NCI-H510A treated with DMSO at 0.1 percent for 48 hours (cell line): Measurements from ENCODE around the gene GLCCI1.
"Not testable (repeated sequence)": the region's sequence is repeated elsewhere in the genome, so short reads cannot be mapped to it uniquely, and the experiment has no call there.

Source experiments
- DNase-seq: peaks from one replicate; lab custom pipeline; 2025; lab: John Stamatoyannopoulos, UW

GLCCI1 gene

DNA sequence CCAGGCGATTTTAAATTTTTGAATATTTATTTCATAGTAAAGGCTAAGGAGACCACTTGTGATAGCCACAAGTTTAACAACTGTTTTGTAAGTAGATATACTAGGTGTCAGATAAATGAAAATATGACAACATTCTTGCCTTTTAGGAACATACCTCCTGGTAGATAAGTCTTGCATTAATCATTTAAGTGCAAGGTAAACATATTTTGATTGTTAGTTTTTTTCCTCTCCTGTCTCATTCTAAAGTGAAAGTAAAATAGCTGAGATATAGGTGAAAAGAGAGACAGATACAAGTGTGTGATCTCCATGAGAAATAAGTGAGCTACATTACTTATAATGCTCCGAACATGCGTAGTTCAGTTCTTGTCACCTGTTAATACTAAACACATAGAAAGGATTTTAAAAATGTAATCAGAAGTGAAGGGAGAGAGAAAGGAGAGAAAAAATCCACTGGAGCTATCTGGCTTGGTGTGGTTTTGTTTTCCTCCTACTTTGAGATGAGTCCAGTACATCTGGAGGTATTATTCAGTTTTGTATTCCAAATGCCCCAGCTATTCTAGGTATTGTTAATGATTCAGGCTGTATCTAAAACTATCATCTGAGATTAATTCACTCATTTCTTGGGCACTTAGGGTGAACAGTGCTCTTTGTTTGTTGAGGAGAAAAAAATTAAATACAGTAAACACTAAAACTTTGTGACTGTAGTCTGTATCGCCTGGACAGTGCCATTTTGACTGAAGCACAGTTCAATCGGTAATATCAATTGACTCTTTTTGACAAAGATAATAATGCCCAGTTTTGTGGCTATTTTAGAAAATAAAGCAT, 21.2 kb downstream of the GLCCI1 start:
- no peak for DNase-seq

DNA sequence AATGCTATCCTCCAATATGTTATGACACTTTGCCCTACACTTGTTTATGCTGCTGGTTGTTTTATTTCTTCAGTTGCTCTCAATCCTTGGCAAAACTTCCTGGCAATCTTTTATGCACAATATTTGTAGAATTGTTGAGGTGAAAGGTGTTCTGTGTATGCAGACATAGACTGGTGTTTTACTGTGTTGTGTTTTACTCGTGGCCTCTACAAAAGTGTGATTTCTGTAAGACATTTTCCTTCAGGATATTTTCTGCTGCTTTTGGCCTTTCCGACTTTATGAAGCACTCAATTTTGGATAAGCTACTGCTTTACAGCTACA, 21.8 kb downstream of the GLCCI1 start:
- DNase-seq = no peak

DNA sequence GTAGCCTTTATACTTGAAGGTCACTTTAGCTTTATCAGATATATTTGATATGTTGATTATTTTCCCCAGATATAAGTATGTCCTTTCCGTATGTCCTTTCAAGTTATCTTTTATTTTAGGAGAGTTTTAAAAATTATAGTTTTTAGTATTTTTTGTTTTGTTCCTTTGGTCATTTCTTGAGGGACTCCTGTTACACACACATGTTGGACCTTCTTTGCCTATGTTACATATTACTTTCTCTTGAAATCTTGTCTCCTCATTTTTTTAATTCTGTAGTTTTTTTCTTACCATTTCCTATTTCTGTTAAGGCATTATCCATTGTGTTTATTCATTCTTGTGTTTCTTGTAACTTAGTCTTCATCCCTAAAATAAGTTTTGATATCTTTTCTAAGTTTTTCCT, 23.9 kb downstream of the GLCCI1 start:
- no peak for DNase-seq

DNA sequence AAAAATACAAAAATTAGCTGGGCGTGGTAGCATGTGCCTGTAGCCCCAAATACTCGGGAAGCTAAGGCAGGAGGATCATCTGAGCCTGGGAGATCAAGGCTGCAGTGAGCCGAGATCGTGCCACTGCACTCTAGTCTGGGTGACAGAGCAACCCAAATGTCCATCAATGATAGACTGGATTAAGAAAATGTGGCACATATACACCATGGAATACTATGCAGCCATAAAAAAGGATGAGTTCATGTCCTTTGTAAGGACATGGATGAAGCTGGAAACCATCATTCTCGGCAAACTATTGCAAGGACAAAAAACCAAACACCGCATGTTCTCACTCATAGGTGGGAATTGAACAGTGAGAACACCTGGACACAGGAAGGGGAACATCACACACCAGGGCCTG, 26.8 kb downstream of the GLCCI1 start:
- DNase-seq = not testable (repeated sequence)

DNA sequence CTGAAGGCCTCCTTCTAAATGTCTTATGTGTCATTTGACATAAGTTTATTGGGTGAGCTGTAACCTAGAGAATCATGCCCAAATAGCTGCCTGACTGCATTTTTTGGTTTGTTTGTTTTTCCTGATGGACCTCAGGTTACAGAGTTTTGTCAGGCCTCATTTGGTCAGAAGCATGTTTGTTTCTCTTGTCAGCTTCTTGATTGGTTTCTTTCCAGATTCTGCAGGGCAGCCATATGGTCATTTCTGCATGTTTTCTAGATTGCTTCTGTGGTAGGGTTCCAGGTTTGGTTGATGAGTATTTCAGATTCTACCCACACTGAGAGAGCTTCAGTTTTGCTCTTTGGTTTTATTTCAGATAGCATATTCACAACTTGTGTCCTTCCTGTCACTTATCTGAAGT, 28.0 kb downstream of the GLCCI1 start:
- DNase-seq = peak; percentile 12

DNA sequence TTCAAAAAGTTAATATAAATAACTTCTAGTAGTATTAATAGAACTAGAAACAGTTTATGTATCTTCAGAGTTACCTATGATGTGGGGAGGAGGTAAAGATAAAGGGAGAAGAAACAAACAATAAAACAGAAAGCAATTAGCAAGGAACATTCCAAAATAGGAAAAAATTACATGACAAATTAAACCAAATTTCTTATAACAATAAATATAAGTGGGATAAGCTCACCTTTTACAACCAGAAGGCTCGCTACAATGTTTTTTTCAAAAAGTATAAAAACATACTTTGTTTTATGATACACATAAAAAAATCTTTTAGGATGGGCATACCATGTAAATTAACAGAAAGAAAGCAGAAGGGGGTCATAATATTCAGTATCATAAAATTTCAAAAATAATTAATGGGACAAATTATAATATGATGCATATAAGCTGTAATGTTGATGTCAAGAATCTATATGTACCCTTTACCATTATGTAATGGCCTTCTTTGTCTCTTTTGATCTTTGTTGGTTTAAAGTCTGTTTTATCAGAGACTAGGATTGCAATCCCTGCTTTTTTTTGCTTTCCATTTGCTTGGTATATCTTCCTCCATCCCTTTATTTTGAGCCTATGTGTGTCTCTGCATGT, 31.8 kb downstream of the GLCCI1 start:
- DNase-seq = no peak

DNA sequence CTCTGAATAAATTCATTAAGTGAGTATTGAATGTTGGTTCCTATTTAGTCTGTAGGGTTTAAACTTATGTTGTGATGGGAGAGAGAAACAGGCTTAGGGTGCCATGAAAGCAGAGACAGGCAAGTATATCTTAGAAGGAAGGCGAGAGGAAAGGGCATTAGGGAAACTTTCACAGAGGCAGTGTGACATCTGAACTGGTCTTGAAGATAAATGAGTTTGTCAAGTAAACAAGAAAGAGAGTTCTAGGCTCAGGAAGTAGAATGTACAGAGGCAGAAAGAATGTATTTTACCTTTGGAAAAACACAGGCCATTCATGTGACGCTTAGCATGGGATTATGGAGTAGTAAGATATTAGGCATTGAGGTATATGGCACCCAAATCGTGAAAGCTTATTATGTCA, 34.5 kb downstream of the GLCCI1 start:
- no peak for DNase-seq

DNA sequence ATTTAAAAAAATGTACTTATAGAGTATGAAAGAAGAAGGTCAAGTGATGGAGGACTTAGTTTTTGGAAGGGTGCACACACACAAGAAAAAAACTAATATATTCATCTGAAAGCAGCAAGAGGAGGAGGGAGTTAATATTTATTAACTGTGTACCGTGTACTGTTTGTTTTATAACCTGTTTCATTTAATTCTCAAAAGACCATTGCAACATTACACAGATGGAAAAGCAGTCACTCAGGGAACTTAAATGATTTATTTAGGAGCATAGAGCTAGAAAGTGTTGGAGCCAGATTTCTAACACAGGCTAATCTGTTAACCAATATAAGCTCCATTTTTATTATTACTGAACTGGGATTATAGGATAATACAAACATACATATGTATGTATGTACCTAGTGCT, 36.7 kb downstream of the GLCCI1 start:
- no peak for DNase-seq

DNA sequence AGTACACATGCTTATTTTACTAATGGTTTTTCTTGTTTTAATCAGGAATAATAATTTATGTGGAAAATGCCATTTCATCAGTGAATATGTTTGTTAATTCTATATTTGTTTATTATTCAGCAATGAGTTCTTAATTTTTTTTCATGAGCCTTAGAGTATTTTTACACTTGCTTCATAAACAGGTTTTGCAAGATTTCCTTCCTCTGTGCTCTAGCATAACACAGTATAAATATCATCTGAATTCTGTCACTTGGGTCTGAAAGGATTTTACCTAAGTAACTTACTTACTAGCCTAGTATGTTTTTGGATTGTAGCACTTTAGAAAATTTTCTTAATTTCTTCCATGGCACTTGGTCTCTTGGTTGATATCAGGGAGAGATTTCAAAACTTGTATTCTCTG, 45.8 kb downstream of the GLCCI1 start:
- no peak for DNase-seq

DNA sequence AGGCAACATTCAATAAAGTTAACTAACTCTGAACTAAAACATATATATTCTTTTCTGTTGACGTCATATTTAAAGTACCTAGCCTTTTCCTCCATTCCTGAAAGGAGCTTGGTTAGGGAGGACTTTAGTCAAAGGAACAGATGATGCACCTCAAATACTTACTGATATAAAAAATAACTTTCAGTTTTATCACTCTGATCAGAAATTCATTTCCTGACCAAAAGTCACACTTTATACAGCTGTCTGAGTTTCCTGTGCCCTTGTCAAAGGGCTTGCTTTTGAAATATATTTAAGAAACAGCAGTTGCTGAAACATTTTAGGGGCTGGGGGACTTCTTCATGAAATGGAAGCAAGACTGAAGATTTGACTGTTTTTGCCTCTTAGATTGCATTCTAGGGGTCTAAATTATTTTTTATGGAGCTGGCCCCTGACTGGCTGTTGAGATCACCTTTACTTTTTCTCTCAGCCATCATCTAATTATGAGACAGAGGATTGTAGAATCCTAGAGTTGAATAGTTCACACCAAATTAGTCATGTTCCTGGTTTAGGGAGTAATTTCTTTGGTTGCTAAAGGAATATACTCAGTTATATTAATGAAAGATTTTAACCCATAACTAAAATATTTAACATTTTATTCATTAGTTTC, 46.6 kb downstream of the GLCCI1 start:
- DNase-seq = no peak

DNA sequence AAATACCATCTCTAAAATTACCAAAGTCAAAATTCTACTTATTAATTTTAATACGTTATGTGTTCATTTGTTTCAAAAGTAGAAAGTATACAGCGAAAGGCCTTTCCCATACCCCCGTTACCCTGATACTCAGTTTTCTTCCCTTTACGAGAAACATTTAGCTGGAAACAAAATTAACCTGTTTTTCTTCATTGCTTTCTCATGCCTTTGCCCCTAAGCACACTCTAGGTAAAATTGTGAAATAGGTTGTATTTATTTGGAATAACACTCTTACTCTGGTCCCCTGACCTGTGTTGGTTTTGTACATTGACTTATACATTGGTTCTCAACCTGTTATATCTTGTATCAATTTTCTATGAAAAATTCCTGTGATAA, 47.1 kb downstream of the GLCCI1 start:
- DNase-seq = no peak

DNA sequence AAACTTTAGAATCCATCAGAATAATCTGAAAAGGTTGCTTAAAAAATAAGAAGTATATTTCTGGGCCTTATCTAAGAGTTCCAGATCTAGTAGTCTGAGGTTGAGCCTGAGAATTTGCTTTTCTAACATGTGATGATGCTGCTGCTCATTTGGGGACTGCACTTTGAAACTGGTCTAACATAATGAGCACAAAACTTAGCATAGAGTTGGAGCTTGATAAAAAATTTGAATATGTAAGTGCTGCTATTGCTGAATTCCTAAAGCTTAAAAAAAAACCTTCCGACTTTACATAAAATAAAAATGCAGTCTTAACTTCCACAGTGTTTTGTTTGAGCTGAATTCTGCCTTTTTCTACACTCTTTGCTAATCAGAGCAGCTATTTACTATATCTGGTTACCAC, 48.8 kb downstream of the GLCCI1 start:
- DNase-seq = no peak

DNA sequence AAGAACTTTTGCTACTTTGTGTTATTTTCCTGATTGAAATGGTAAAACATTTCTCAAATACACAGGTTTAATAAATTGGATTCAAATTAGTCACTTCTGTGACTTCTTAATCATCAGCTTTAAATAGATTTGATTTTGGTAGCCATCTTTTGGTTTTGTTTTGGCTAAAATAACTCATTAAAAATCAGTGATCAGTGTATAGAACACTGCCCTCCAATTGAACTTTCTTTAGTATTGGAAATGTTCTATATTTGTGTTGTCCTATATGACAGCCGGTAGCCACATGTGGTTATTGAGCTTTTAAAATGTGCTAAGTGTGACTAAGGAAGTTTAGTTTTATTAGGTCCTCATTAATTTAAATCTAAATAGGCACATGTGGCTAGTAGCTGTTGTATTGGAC, 50.4 kb downstream of the GLCCI1 start:
- DNase-seq = no peak

DNA sequence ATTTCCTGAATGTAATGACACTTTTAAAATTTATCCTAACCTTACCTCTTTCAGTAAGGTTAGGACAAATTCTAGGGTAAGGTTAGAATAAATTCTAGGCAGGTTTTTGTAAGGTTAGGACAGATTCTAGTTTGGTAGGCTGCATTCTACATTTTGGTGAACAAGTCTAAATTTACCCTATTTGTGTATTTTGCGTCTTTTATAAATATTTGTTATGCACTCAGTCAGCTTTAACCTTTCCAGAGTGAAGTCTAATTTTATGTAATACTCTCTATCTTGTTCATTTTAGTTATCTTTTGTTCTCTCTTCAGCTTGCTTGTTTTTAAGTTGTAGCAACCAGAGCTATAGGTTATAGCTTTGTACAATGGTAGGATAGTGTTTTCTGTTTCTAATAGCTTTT, 54.0 kb downstream of the GLCCI1 start:
- no peak for DNase-seq

DNA sequence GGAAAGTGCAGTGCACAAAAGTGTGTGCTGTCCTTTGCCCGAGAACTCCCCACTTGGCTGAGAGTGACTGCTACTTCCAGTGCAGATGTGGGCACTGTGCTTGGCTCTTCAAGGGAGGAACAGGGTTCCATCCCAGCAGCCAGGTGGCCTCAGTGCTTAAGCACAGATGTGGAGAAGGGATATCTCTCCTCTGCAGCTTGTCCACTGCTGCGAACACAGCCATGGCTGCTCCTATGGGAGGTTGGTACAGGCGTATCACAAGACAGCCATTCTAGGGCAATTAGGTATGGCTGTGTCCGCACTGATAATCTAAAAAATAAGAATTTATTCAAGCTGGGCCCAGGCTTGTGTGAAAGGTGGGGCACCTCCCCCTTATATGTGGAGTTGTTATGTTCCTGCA, 66.6 kb downstream of the GLCCI1 start:
- no peak for DNase-seq

DNA sequence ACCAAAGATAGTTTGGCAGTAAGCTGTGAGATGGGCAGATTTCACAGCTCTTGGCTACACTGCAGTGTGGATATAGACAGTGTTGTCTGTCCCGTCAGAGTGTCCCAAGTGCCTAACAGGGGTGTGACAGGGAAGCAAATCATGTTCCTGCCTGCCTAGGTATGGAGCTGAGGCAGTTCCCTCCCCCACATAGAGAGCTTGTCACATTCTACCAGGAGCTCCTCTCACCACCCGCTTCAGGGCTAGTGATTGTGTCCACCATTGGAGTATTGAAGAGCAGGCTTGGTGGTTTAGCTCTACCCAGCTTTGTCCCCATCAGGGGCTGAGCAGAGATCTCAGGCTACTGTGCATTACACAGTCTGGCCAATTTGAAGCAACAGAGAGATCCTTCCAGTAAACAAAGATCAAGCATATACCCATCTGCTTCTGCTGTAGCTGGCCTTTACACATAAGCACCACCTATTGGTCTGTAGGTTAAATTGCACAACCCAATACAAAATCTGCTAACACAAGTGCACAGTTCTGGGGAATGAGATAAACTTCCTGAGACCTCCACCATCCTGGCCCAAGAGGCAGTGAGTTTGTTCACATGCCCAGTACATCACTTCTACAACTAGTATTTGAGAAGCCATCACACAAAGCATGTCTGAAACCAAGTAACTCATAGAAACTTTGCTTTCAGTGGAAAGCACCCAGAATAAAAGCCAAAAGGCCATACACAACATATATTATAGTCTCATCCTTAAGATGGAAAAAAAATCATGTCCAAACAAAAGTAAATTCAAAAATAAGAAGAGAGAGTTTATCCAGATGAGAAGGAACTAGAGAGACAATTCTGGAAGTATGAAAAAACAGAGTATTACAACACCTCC, 67.3 kb downstream of the GLCCI1 start:
- DNase-seq = peak; percentile 22

DNA sequence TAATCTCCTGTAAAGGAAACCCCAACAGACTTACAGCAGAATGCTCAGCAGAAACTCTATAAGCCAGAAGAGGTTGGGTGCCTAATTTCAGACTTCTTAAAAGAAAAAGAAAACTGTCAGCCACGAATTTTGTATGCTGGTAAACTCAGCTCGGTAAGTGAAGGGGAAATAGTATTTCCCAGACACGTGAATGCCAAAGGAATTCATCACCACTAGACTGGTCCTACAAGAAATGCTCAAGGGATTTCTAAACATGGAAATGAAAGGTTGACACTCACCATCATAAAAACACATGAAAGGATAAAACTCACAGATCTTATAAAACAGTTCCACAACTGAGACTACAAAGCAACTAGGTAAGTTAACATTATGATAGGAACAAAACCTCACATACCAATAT, 68.6 kb downstream of the GLCCI1 start:
- no peak for DNase-seq

DNA sequence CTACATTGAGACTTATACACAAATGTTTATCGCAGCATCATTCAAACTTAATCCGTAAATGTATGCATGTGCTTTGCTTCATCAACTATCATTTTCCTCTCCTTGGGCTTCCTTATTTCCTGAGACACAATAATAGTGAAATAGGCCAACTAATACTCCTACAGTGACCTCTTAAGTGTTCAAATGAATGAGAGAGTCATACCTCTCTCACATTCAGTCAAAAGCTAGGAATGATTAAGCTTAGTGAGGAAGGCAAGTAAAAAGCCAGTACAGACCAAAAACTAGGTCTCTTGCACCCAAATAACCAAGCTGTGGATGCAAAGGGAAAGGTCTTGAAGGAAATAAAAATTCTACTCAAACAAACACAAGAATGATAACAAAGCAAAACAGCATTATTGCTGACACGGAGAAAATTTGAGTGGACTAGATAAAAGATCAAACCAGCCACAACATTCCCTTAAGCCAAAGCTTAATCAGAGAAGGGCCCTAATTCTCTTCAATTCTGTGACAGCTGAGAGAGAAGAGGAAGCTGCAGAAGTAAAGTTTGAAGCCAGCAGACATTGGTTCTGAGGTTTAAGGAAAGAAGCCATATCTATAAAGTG, 72.3 kb downstream of the GLCCI1 start:
- no peak for DNase-seq

DNA sequence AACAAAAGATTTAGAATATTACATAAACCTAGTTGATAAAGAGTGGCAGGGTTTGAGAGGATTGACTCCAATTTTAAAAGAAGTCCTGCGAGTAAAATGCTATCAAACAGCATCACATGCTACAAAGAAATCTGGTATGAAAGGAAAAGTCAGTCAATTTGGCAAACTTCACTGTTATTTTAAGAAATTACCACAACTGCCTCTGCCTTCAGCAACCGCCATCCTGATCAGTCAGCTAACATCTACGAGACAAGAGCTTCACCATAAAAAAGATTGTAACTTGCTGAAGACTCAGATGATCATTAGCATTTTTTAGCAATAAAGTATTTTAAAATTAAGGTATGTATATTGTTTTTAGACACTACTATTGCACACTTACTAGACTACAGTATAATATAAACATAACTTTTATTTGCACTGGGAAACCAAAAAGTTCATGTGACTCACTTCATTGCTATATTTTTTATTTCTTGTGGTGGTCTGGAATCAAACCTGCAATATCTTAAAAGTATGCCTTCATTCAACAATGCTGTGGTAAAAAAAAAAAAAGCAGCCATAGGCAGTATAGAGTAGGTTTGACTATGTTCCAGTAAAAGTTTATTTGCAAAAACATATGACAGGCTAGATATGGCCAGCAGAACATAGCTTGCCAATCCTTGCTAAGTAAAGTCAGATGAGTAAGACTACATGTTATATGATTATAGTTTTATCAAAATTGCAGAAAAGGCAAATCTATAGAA, 74.4 kb downstream of the GLCCI1 start:
- DNase-seq = no peak

DNA sequence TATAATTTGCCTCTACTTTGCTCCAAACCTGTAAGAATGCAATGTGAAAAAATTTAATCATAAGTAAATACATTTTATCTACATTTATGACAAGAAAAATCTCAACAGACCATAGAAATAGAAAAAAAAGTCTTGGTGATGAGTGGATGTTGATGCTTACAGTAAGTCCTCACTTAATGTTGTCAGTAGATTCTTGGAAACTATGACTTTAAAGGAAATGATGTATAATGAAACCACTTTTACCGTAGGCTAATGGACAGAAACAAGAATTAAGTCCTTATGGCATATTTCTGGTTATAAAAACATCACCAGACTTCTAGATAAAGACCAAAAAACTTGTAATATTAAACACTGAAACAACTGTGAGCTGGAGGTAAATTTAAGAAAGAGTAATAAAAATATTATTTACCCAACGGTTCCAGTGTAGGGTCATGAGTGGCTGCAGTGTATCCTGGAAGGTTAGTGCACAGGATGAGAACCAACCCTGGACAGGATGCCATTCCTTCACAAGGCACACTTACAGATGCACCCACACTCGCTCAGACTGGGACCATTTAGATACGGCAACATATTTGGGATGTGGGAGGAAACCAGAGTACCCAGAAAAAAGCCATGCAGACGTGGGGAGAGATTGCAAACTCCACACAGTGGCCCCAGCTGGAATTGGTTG, 76.3 kb downstream of the GLCCI1 start:
- DNase-seq = no peak

DNA sequence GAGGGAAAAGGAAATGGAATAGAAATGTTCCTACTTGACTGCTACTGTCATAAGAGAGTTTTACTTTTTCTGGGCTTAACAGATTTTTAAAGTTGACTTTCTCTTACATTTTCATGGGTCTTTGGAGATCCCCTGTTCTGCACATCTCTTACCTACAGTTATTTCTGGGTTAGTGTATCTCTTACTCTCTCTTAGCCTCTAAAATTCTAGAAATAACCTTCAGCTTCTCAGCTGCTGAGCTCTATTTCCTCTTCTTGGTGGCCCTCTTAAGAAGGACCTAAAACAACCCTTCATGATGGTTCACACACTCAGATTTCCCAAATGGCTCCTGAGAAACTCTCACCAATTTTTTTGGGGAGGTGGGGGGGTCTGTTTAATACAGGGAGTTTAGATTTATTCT, 79.5 kb downstream of the GLCCI1 start:
- not testable (repeated sequence) for DNase-seq
